Measurements from ENCODE around the gene SLC25A53. TPM values are rescaled to one million over a fixed set of nuclear protein-coding genes. Genes with fewer than 3 reads are reported as not detected.

SLC25A53 gene
- polyA plus RNA-seq, 2 of the 4 experiments (the other 2 are of a cell fraction): 4.6 to 5.0 TPM

- FAIRE-seq: no peak
- ChIA-PET POLR2A (no interaction called here), CTCF (interaction anchor here (1.6 kb wide), 1 partner anchor 8 kb away, joined by 6 read pairs; the partner anchor contains the start of gene ZCCHC18)
- TF ChIP-seq ZFP36 (IDR thresholded peaks at IDR 0.05; ENCODE audit: borderline replicate concordance, partially characterized antibody) (no peak), HOXA7 (CRISPR knock-in tag; IDR thresholded peaks at IDR 0.05) (no peak), SMC3 (IDR thresholded peaks at IDR 0.05) (no peak), HDAC2 (IDR thresholded peaks at IDR 0.05) (no peak)
- WGBS (ENCODE audit: missing lambda C conversion rate): 29% methylated on average over 9 of the region's 10 CpGs
- no peak overlapping the region for H3K4me2 ChIP-seq
- no peaks in the 10 kb centered on the region for H3K4me1 ChIP-seq
- H3K27ac ChIP-seq: no peak overlapping the region
- no peak for ATAC-seq
- H3K9me3 ChIP-seq: no peaks in the 10 kb centered on the region
- no peak for DNase-seq (ENCODE audit: low read depth in 1 of 2, low spot score in 1 of 2)
- H3K4me3 ChIP-seq: no peak overlapping the region
These were observed 52.1 kb downstream of the SLC25A53 start for GRCh38 chrX:104104676-104105075.

DNA sequence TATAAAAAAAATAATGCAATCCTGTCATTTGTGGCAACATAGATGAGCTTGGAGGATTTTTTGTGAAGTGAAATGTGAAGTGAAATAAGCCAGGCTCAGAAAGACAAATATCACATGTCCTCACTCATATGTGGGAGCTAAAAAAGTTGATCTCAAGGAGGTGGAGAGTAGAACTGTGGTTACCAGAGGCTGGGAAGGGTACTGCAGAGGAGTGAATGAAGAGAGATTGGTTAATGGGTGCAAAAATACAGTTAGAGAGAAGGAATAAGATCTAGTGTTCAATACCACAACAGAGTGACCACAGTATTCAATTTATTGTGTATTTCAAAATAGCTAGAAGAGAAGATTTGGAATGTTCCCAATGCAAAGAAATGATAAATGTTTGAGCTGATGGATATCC lies 57.9 kb downstream of the SLC25A53 start:
- CTCF ChIA-PET: interaction anchor here (1.0 to 3.6 kb wide), 3 partner anchors 13 to 38 kb away, joined by 3 to 18 read pairs (median 15); partner anchors contain the start of gene ZCCHC18
- TF ChIP-seq, protein P1, sequence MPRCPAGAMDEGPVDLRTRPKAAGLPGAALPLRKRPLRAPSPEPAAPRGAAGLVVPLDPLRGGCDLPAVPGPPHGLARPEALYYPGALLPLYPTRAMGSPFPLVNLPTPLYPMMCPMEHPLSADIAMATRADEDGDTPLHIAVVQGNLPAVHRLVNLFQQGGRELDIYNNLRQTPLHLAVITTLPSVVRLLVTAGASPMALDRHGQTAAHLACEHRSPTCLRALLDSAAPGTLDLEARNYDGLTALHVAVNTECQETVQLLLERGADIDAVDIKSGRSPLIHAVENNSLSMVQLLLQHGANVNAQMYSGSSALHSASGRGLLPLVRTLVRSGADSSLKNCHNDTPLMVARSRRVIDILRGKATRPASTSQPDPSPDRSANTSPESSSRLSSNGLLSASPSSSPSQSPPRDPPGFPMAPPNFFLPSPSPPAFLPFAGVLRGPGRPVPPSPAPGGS (IDR thresholded peaks at IDR 0.05): no peak
- TF ChIP-seq RAD21 (conservative IDR thresholded peaks at IDR 0.05 in 1 of 2, IDR thresholded peaks at IDR 0.05 in 1 of 2) (no peak), SREBF2 (IDR thresholded peaks at IDR 0.05) (no peak), RFX5 (IDR thresholded peaks at IDR 0.05) (no peak), EP300 (IDR thresholded peaks at IDR 0.05) (no peak), HOXA7 (CRISPR knock-in tag; IDR thresholded peaks at IDR 0.05) (no peak), ZNF302 (CRISPR knock-in tag; IDR thresholded peaks at IDR 0.05) (no peak), TP53 (CRISPR knock-in tag; IDR thresholded peaks at IDR 0.05) (no peak), RNF2 (IDR thresholded peaks at IDR 0.05; ENCODE audit: borderline replicate concordance, low read depth) (no peak)
- TF ChIP-seq, protein P2, sequence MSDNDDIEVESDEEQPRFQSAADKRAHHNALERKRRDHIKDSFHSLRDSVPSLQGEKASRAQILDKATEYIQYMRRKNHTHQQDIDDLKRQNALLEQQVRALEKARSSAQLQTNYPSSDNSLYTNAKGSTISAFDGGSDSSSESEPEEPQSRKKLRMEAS (IDR thresholded peaks at IDR 0.05): no peak
- TF ChIP-seq, protein P3, sequence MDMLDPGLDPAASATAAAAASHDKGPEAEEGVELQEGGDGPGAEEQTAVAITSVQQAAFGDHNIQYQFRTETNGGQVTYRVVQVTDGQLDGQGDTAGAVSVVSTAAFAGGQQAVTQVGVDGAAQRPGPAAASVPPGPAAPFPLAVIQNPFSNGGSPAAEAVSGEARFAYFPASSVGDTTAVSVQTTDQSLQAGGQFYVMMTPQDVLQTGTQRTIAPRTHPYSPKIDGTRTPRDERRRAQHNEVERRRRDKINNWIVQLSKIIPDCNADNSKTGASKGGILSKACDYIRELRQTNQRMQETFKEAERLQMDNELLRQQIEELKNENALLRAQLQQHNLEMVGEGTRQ (IDR thresholded peaks at IDR 0.05): no peak
- no peak overlapping the region for H3K4me3 ChIP-seq
- no peak overlapping the region for H3K27ac ChIP-seq
- H3K4me2 ChIP-seq: no peak overlapping the region
- no peak for DNase-seq (ENCODE audit: low read depth in 1 of 2, low spot score in 1 of 2)
- peak; percentile 97 for FAIRE-seq
- H3K9me3 ChIP-seq: no peaks in the 10 kb centered on the region
- ATAC-seq: peak; percentile 64 to 74; a peak in 5 of 6 replicates
- POLR2A ChIA-PET: no interaction called here
- no peaks in the 10 kb centered on the region for H3K4me1 ChIP-seq

DNA sequence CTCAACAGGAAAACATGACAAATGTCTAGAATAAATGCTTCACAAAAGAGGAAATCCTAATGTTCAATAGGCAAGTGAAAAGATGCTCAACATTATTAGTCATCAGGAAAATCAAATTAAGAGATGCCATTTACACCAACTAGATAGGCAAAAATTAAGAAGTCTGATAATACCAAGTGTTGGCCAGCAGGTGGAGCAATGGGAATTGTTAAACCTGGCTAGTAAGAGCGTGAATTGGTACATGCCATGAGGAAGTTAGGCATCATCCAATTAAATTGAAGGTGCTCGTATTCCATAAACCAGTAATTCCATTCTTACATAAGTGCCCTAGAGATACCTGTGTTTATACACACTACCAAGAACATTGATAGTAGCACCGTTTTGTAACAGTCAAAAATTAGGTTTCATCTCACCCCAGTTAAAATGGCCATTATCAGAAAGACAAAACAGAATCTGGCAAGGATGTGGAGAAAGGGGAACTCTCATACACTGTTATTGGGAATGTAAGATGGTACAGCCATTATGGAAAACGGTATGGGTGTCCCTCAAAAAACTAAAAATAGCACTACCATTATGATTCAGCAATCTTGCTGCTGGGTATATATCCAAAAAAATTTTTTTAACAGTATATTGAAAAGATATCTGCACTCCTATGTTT lies 58.5 kb downstream of the SLC25A53 start:
- no peak overlapping the region for H3K4me3 ChIP-seq
- ATAC-seq (peak; percentile 71 to 84; a peak in 5 of 6 replicates), FAIRE-seq (peak; percentile 100), DNase-seq (ENCODE audit: low read depth in 1 of 2, low spot score in 1 of 2) (peak; percentile 15 to 79)
- no peaks in the 10 kb centered on the region for H3K9me3 ChIP-seq
- H3K4me1 ChIP-seq: no peaks in the 10 kb centered on the region
- ChIA-PET POLR2A (no interaction called here), CTCF (interaction anchor here (1.0 to 3.6 kb wide), 3 partner anchors 14 to 38 kb away, joined by 3 to 18 read pairs (median 15); partner anchors contain the start of gene ZCCHC18)
- WGBS (ENCODE audit: missing lambda C conversion rate): under 1% methylated on average over 4 of the region's 4 CpGs
- no peak overlapping the region for H3K27ac ChIP-seq
- H3K4me2 ChIP-seq: 0 out of 3 replicates have a peak overlapping the region, but pooled peaks have one; percentile 28
- TF ChIP-seq, protein P4, sequence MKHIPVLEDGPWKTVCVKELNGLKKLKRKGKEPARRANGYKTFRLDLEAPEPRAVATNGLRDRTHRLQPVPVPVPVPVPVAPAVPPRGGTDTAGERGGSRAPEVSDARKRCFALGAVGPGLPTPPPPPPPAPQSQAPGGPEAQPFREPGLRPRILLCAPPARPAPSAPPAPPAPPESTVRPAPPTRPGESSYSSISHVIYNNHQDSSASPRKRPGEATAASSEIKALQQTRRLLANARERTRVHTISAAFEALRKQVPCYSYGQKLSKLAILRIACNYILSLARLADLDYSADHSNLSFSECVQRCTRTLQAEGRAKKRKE (CRISPR knock-in tag; IDR thresholded peaks at IDR 0.05; ENCODE audit: low read depth): no peak
- TF ChIP-seq HOXB13 (CRISPR knock-in tag; IDR thresholded peaks at IDR 0.05; ENCODE audit: low read depth) (no peak), BHLHE40 (IDR thresholded peaks at IDR 0.05; ENCODE audit: low read depth, low read length) (no peak), RAD21 (conservative IDR thresholded peaks at IDR 0.05 in 1 of 2, IDR thresholded peaks at IDR 0.05 in 1 of 2) (peak; percentile 50 to 60), MAZ (IDR thresholded peaks at IDR 0.05; ENCODE audit: borderline replicate concordance, low read depth, low read length) (no peak), RCOR1 (IDR thresholded peaks at IDR 0.05; ENCODE audit: low read depth, low read length) (no peak), CBX8 (IDR thresholded peaks at IDR 0.05) (no peak), SMC3 (IDR thresholded peaks at IDR 0.05) (peak; percentile 56), GATA3 (IDR thresholded peaks at IDR 0.05; ENCODE audit: borderline replicate concordance) (no peak), TFCP2L1 (CRISPR knock-in tag; IDR thresholded peaks at IDR 0.05) (no peak), MAFK (IDR thresholded peaks at IDR 0.05; ENCODE audit: partially characterized antibody) (no peak), POLR2AphosphoS2 (conservative IDR thresholded peaks at IDR 0.05; ENCODE audit: low read length) (no peak), CTCF (IDR thresholded peaks at IDR 0.05) (peak; percentile 67)
- TF ChIP-seq, protein P1 (IDR thresholded peaks at IDR 0.05): no peak
- TF ChIP-seq, protein P5, sequence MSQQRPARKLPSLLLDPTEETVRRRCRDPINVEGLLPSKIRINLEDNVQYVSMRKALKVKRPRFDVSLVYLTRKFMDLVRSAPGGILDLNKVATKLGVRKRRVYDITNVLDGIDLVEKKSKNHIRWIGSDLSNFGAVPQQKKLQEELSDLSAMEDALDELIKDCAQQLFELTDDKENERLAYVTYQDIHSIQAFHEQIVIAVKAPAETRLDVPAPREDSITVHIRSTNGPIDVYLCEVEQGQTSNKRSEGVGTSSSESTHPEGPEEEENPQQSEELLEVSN (IDR thresholded peaks at IDR 0.05; ENCODE audit: borderline replicate concordance, low read depth): no peak
- TF ChIP-seq, protein P2 (IDR thresholded peaks at IDR 0.05): no peak

Measured in A549 (cell line).